Astrocyte of the cerebellum (primary cell): ENCODE data around the gene FAM185A.

Experiments used
- DNase-seq: peaks from one replicate; pipeline ENCODE4 v3.0.0-alpha.2; 2011; ENCODE audit warnings: low read depth
- H3K4me3 ChIP-seq: 2 replicates; pipeline ENCODE4 v1.5.1; 2011; ENCODE audit warnings: mild to moderate bottlenecking, low read depth, low read length, moderate library complexity
- in situ Hi-C: cut with HindIII; loops from 2 replicates; pipeline ENCODE4 v1.10.0; 2017; ENCODE audit warnings: low sequenced_read_pairs
- TF ChIP-seq, protein P1 (sequence below): IDR thresholded peaks from 2 replicates; pipeline ENCODE4 v1.5.1; 2012; ENCODE audit warnings: low read length, low read depth, moderate library complexity, mild to moderate bottlenecking; ENCODE audit errors: missing control alignments

FAM185A gene

DNA sequence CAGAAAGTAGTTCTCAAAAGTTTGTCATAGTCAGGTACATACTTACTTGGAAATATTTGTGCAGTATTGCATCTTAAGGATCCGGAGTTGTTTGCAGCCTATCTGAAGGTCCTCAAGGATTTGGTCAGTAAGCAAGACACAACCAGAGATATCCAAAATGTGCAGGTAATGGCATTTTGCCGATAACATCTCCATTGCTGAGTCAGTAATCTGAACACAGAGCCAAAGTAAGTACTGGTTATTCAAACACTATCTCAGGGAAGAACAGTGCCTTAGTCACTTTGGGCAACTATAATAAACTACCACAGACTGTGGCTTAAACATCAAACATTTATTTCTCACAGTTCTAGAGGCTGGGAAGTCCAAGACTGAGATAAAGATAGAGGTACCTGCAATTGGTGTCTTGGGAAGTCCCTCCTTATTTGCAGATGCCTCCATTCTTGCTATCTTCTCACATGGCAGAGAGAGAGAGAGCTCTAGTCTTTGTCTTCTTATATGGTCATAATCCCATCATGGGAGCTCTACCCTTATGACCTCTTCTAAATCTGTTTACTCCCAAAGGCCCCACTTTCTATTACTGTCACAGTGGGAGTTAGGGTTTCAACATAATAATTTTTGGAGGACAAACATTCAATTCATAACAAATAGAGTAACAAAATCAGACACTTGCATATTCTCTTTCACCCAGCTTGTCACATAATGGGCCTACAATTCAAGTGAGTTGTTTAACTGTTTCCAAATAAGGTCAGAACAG is 73.4 kb downstream of the FAM185A start:
- H3K4me3 ChIP-seq = no peak overlapping the region
- no peak for DNase-seq
- TF ChIP-seq, protein P1, sequence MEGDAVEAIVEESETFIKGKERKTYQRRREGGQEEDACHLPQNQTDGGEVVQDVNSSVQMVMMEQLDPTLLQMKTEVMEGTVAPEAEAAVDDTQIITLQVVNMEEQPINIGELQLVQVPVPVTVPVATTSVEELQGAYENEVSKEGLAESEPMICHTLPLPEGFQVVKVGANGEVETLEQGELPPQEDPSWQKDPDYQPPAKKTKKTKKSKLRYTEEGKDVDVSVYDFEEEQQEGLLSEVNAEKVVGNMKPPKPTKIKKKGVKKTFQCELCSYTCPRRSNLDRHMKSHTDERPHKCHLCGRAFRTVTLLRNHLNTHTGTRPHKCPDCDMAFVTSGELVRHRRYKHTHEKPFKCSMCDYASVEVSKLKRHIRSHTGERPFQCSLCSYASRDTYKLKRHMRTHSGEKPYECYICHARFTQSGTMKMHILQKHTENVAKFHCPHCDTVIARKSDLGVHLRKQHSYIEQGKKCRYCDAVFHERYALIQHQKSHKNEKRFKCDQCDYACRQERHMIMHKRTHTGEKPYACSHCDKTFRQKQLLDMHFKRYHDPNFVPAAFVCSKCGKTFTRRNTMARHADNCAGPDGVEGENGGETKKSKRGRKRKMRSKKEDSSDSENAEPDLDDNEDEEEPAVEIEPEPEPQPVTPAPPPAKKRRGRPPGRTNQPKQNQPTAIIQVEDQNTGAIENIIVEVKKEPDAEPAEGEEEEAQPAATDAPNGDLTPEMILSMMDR = no peak
- in situ Hi-C loops = loop anchor here (5.0 kb wide), 1 partner anchor 45 kb away; no protein-coding TSS in a partner anchor

DNA sequence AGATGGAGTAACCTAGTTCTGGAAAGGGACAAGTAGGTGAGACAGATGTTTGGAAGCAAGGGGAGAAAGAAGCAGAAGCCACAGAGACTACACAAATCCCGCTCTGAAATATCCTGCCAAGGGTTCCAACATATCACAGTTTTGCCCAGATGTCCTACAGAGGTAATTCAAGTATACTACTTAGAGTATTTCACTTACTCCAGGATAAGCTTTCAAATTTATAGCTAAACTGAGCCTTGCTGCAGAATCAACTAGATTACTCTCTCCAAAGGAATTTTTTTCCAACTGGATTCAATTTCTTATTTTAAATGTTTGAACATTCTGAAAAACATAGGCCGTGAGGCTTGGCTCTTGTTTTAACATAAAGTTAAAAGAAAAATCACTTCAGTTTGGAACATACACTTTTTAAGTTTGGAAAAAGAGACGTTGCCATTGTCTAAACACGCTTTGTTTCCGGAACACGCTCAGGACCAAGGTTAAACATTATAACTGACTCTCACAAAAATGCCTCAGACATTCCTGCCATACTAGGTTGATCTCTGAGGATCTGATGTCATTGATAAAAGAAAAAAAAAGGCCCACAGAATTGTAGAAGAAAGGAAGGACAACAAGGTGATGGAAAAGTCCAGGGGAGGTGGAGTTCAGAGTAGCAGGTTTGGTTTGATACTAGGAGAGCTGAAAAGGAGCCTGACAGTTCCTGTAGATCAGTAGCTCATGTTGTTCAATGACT is 74.8 kb downstream of the FAM185A start:
- TF ChIP-seq, protein P1 = no peak
- in situ Hi-C loops = loop anchor here (5.0 kb wide), 1 partner anchor 44 kb away; no protein-coding TSS in a partner anchor
- no peak overlapping the region for H3K4me3 ChIP-seq
- DNase-seq = no peak

DNA sequence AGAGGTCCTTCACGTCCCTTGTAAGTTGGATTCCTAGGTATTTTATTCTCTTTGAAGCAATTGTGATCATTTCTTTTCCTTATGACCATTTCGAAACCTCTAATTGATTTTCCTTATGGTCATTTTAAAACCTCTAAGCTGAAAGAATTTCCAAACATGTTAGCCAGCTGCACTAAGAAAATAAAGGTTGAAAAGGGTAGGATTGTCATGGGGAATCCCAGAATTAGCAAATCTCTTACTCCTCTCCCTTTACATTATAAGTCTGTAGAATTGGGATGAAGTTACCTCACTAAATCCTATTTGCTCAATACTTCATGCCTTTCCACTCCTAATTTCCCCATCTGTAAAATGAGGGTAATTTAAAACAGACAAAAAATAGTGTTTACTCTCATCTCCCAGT is 79.5 kb downstream of the FAM185A start:
- in situ Hi-C loops = no loop called here
- DNase-seq = no peak
- no peak overlapping the region for H3K4me3 ChIP-seq
- TF ChIP-seq, protein P1 = no peak

DNA sequence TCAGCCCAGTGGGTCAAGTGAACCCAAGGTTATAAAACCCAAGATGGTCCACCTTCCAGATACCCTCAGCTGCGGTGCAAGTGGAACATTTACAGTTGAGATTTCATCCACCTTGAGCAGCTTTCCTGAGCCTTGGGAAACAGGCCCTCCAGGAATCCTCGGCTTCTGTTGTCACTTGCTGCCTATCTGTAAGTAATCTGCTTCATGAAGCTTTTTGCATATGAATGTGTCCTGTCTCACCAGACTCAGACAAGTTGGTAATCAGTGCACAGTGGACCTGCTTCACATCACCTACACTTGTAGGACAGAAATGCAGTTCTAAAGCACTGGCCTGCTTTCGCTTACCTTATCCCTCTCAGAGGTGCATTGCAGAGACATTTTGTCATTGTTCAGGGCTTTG is 80.3 kb downstream of the FAM185A start:
- no peak for DNase-seq
- in situ Hi-C loops = no loop called here
- TF ChIP-seq, protein P1 = no peak

DNA sequence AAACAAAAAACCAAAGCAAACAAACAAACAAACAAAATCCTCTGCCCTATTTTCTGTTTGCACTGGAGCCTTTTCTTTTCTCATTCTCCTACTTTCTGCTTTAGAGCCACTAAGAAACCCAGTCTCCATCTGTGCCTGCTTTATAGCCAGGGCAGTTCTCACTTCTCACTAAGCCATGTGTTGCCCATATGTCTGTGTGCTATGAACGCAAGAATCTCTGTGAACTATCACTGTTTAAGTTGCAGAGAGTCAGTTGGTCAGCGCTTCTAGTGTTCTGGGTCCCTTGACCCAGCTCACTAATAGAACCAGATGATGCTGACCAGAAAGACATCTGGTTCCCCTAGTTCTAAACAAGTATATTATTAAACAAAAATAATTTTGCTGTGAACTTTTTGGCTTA is 81.4 kb downstream of the FAM185A start:
- TF ChIP-seq, protein P1 = no peak
- H3K4me3 ChIP-seq = no peak overlapping the region
- in situ Hi-C loops = no loop called here
- no peak for DNase-seq

More for the DNA sequence above, 80.3 kb downstream of the FAM185A start:
- H3K4me3 ChIP-seq = no peak overlapping the region

DNA sequence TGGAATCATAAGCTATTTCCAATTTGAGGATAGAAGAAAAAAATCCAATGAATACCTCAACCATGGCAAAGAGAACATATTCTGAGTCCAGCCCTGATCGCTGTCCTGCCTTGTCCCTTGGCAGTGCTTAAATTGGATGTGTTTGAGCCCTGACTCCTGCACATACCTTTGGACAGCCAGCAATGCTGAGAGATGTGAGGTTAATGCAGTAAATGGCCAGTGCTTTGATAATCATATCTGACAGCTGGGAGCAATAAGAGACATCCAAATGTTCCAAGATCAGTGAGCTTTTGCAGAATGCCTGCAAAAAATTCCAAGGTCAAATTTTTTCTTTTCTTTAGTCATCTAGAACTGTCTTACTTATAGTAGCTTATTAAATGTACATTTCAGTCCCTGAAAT is 83.9 kb downstream of the FAM185A start:
- H3K4me3 ChIP-seq = no peak overlapping the region
- DNase-seq = no peak
- in situ Hi-C loops = no loop called here
- TF ChIP-seq, protein P1 = no peak
